HEK293T (cell line): Measurements from ENCODE around the gene ATXN2.

Experiments
- ARNT ChIP-seq: fragments of 450-650 bp; IDR thresholded peaks from 2 replicates; pipeline ENCODE4 v1.6.1; 2017; ENCODE audit warnings: mild to moderate bottlenecking
- ELF4 ChIP-seq: fragments of 450-650 bp; IDR thresholded peaks from 2 replicates; pipeline ENCODE4 v1.6.1; 2017; ENCODE audit warnings: antibody characterized with exemption
- FOXA1 ChIP-seq: fragments of 450-650 bp; IDR thresholded peaks from 2 replicates; pipeline ENCODE4 v1.6.1; 2016; ENCODE audit warnings: mild to moderate bottlenecking
- FOXK2 ChIP-seq: fragments of 450-650 bp; IDR thresholded peaks from 2 replicates; pipeline ENCODE4 v1.6.1; 2016; ENCODE audit warnings: mild to moderate bottlenecking
- FOXM1 ChIP-seq: fragments of 450-650 bp; IDR thresholded peaks from 2 replicates; pipeline ENCODE4 v1.6.1; 2017; ENCODE audit warnings: mild to moderate bottlenecking, borderline replicate concordance
- NFRKB ChIP-seq: fragments of 450-650 bp; IDR thresholded peaks from 2 replicates; pipeline ENCODE4 v1.6.1; 2016; ENCODE audit warnings: mild to moderate bottlenecking, moderate library complexity
- SP1 ChIP-seq: fragments of 450-650 bp; IDR thresholded peaks from 2 replicates; pipeline ENCODE4 v1.6.1; 2017
- TARDBP ChIP-seq: fragments of 450-650 bp; IDR thresholded peaks from 2 replicates; pipeline ENCODE4 v1.6.1; 2016
- ZNF384 ChIP-seq: fragments of 450-650 bp; IDR thresholded peaks from 2 replicates; pipeline ENCODE4 v1.6.1; 2016

- TF ChIP-seq TARDBP (no peak), ZNF384 (no peak), FOXM1 (no peak), ELF4 (no peak), ARNT (no peak), SP1 (no peak), FOXA1 (no peak), FOXK2 (no peak), NFRKB (no peak)
Measured at GRCh38 chr12:111467092-111467856, 131.8 kb downstream of the ATXN2 start.
